Activated CD4-positive, alpha-beta T cell treated with anti-CD3 and anti-CD28 coated beads, Interleukin-2, Interleukin-6, amounts not matched to agents 100 ng/mL and 50 ng/mL, durations not matched to agents 16 hours and 8 hours (primary cell): ENCODE data around the gene JARID2.

Experiments used
- DNase-seq: peaks from one replicate; pipeline ENCODE4 v3.0.0-alpha.2; 2020

JARID2 gene

DNA sequence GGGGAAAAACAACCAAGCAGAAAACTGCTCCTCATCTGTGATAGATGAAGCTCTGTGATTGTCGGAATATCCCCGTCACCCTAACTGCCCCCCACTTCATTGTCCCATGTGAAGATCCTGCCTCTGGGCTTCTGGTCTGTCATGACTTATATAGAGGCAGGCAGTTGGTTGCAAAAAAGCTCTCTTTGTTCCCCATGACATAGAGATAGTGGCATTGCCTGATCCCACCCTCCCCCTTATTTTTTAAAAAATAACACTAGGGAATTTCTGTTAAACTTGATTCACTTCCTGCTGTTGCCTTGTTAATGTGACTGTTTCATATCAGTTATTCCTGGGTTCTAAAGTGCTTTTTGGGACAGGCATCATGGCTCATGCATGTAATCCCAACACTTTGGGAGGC is 203.1 kb downstream of the JARID2 start:
- DNase-seq, result no peak

DNA sequence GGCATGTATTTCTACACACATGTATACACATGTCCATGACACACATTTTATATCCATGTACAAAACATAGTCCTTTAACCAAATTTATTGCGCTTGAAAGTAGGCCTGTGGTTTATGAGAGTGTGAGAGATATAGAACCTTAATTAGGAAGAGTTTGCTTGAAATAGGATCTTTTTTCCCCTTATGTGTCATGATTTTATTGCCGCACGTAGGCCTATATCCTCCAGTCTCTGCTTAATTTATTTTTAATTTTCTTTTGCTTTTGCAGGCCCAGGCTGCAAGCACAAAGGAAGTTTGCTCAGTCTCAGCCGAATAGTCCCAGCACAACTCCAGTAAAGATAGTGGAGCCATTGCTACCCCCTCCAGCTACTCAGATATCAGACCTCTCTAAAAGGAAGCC is 205.9 kb downstream of the JARID2 start:
- no peak for DNase-seq

DNA sequence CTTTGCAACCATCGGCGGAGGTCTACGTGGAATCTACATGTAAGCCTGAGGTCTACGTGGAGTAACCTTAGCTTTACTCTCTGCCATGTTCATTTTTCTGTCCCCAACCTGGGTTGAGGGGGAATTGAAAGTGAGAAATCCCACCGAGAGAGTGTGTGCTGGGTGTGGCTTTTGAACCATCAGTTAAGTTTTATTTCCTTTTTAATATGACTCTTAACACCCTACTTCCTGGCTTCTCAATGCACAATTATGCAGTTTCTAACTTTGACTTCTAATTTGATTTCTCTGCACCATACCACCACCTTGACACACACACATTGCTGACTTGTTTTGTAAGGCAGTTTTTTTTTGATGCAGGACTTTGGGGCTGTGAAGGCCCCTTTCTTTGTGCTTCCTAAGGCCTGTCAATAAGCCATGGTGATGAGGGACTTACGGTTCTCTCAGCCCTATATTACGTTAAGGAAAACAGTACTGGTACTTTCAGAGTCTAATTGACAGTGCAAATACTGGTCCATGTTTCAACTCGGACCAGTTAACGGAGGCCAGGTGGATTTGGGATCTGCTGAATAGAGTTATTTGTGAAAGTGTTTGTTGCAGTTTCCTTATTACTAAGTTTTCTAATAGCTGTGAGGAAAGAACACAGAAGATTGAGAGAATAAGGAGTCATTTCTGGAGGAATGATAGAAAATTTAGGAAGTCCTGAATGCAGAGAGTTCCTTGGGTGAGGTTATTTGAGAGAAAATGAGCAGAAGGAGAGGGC is 206.5 kb downstream of the JARID2 start:
- DNase-seq, result no peak

DNA sequence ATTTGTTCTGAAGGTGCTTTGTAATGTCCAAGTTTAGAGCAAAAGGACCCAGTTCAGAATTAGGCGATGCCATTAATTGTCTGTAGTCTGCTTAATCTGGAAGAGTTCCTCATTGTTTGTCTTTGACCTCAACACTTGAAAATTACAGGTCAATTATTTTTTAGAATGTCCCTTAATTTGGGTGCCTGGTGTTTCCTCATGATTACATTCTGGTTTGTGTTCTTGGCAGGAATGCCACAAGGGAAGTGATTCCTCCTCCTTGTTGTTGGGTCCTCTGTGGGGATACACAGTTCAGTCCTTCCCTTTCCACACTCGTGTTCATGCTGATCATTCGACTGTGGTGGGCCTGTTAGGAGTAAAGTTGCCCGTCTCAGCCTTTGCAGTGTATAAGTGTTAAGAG is 207.3 kb downstream of the JARID2 start:
- DNase-seq, result no peak

DNA sequence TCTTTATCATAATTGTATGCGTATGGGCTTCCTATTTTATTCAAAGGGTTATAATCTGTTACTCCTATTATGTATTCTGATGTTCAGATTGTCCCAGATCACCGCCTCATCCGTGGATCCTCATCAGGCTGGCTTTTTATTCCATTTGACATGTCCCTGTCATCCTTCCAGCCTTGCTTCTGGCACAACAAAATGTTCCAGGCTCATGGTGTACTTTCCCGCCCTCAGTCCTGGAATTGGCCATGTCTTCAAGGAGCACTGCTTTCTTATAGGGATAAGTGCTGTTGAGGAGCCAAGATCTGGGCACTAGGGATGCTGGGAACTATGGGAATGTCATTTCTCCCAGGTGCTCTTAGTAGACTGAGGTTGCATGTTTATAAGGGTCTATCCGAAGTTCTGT is 207.8 kb downstream of the JARID2 start:
- no peak for DNase-seq

DNA sequence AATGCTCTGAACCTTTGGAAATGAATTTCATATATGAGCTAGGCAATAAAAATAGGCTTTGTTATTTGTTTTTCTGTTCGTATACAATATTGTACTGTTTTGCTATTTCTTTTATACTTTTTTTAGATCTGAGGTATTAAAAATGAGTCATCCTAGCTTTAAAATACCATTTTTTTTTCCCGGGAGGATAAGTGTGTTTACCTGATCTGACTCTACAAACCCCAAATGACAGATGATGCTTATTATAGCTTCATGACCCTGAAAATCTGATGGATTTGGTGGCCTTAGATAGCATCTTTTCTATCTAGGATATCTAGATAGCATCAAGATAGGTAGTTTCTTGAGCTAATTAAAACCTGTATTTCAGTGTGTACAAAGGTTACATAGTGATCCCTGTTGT is 210.6 kb downstream of the JARID2 start:
- no peak for DNase-seq

DNA sequence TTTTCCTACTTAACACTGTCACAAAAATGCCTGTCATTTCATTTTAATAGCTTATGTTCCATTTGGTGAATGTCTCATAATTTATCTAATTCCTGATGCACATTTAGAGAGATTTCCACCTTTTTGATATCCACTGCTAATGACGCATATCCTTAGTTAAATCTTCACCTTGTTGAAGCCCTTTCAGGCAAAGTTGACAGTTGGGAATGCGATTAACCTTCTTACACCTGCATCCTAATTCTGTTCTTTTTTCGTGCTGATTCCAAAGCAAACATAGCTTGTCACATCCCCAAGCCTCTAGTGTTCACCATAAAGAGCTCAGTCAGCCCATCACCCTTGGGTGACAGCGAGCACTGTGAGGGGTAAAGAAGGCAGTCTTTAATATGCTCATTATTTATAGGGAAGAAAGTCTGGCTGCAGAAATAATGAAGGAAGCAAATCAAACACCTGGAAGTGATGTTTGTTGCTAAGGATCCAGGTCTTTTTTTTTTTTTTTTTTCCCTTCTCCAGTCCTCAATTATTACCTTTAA is 211.3 kb downstream of the JARID2 start:
- no peak for DNase-seq

DNA sequence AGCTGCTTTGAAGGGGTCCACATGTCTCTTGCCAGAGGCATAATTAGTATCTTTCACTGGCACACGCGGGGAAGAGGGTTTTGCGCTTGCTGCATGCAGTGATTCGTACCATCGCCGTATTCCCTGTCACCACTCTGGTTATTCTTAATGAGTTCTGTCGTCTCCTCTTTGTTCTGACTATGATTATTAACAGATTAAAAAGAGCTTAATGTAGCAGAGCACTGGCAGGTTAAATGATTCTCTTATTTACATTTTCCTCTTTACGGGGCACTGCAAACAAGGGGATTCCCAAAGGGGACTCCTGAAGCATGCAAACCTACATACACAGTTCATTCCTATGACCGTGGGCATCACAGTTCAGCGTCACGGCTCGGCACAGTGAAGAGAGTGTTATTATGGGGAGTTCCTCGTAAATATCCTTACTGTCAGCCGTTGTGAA is 212.2 kb downstream of the JARID2 start:
- DNase-seq, result no peak

DNA sequence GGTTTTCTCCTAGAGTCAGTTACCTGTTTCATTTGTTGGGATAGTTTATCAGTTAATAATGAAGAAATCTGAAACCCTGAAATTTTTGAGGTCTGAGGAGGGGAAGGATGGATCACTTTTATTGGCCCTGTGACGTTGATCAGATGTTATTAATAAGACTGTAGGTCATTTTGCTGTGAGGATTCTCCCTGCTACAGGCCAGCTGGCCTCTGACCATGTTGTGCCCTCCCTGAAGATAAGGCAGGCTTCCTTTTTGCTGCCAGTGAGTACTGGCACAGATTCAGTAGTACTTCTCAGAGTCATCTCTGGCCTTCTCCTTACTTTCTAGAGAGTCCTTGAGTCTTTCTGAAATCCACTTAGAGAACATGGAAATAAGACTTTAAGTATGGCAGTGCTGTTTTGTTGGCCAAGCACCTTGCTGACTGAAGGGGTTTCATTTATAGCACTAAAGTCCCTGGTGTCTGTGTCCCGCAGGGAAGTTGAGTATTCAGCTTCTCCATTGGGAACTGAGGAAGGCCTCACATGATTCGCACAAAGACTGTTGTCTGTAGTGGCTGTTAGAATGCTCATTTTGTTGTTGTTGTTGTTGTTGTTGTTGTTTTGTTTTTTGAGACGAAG is 214.3 kb downstream of the JARID2 start:
- no peak for DNase-seq

DNA sequence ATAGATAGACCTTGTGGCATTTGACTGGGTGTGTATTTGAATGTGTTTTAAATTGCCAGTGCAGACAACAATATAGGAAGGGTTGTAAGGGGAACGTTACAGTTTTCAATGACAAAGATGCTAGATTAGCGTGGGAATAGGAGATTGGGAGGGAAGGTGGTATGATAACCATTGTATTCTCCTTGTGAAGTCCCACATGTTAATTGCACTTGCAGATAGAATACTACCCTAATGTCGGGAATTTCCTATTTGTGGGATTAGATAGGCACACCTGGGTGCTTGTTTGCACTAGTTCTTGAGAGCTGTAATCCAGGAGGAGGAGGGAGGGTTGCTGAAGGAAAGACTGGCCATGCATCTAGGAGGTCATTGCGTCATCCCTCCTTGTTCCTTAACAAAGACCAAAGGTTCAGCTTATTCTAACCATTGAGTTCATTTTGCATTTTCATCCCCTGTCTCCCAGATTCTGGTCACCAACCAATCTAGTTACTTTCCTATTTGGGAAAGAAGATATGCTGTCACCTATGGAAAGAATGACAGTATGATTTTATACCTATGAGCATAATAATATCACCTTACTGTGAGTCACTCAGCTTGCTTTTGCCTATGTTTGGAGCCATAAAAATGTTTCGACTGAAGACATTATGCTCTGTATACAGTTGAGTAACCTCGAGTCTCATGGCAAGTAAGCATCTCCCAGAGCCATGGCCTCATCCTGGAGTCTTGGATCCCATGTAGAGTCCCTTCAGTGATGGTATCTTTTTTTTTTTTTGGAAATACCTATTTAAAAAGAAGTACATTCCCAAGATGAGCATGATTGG is 215.5 kb downstream of the JARID2 start:
- DNase-seq, result no peak

DNA sequence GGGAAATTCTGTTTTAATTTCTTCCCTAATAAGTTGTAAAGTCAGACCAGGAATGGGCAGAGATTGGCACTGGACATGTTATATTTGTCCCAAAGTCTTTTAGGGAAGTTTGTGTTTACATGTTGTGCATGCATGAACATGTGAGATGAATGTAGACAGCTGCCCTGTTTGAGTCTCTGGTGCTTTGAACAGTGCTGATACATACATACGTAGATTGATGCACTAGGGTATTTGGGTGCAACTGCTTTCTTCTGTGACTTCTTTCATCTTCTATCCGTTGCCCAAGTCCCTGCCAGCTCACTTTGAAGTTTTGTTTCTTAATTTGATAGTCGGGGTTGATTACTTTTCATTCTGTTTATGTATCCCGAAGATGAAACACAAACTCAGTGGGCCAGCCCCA is 216.4 kb downstream of the JARID2 start:
- DNase-seq, result no peak

DNA sequence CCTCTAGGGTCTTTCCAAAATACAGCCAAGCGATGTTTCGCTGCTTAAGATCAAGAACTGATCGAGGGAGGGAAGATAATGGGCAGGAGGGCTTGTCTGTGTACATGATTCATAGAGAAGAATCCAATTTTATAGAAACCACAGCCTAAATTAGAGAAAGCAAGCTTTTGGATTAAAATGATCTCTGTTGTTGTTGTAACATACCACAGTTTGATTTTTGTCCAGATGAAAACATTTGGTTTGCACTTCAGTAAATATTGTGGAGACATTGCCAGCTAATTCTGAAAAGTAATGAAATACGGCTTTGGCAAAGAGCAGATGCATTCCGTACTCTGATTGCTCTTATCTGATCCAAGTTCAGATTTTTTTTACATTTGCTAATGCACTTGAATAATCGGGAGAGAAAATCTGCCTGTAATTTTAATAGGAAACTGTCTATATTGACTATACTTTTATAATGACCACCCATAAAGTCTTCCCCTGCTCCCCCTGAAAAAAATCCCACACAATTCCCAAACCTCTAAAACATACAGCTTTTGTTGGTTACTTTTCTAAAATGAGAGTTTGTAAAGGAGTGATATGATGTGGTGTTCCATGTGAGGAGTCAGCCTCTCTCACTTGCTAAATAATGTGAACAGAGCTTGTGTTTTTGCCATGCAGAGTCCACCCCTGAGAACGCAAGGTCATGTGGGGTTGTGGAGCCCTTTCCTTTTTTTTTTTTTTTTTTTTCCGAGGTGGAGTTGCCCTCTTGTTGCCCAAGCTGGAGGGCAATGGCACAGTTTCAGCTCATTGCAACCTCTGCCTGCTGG is 217.1 kb downstream of the JARID2 start:
- no peak for DNase-seq

DNA sequence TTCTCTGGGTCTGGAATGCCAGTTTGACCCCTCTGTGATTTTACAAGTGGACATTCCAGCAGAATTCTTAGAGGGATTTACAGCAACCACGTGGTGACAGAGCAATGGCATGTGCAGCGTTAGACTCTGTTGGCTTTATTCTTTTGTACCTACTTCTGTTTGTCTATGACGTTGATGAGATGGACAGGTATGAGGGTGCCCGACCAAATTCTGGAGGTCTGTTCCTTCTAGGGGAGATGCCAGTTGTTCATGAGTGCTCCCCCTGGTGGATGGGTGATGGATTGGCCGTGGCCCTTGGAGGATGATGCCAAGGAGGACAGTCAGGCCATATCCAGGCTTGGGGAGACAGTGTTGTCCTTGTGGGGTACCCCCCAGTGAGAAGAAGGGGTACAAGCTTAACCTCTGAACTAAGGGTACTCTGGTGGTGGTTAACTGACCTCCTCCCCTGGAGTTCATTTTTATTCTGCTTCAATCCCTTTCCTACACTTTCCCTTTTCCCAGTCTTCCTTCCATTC is 218.4 kb downstream of the JARID2 start:
- DNase-seq, result peak; percentile 68

DNA sequence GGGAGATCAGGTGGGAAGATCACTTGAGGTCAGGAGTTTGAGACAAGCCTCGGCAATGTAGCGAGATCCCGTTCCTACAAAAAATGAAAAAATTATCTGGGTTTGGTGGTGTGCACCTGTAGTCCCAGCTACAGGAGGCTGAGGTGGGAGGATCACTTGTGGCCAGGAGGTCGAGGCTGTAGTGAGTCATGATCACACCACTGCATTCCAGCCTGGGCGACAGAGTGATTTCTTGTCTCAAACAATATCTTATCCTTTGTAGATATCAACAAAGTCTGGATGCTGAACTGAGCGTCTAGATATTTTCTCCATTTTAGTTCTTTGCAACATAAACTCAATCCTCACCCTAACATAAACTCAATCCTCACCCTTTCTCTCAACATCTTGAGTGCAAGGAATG is 219.3 kb downstream of the JARID2 start:
- no peak for DNase-seq

DNA sequence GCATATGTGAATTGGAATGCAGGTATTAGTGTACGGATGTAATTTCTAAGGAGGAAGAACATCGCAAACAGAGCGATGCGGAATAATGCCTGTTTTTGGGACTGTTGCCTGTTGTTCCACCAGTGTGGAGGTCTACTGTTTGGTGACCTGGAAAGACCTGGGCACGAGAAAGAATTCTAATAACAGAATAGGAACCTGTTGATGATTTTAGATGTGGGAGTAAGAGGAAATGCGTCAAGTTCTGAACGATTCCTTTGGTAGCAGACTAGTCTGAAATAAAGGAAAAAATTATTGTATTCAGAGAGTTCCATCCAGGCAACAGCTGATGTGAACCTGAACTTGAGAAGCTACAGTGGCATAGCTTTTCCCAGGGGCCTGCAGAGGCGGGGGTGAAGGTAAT is 224.9 kb downstream of the JARID2 start:
- DNase-seq, result no peak

DNA sequence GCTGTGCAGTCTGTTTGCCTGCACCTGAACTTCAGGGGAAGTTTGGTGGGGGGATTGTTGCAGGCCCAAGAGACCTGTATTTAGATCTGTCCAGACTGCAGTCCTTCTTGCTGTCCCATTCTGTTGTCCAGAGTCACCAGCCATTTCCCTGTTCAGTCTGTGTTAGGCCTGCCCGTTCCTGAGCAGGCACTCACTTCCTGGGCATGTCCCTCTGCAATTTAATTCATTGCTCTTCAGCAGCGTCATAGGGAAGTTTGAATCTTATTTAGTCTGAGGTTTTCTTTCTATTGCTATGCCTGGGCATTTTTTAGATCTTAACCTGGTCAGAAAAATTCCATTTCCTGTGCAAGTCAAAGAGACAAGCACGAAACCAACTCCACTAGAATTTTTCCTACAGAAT is 226.8 kb downstream of the JARID2 start:
- no peak for DNase-seq

DNA sequence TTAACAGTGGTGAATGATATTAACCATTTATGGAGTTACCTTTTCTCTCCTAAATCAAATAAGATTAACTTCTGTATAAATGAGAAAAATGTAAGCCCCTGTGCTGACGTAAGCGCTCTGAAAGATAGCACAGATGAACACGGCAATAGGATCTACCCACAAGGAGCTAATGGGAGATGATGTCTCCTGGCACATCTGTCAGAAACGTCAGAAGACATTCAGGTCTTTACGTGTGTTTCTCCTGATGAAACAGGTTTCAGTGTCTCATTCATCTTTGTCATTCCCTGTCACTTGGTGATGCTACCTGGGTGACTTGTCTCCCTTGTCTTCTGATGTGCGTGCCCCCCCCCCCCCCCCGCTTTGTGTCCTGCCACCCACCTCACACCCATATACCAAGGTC is 227.3 kb downstream of the JARID2 start:
- no peak for DNase-seq

DNA sequence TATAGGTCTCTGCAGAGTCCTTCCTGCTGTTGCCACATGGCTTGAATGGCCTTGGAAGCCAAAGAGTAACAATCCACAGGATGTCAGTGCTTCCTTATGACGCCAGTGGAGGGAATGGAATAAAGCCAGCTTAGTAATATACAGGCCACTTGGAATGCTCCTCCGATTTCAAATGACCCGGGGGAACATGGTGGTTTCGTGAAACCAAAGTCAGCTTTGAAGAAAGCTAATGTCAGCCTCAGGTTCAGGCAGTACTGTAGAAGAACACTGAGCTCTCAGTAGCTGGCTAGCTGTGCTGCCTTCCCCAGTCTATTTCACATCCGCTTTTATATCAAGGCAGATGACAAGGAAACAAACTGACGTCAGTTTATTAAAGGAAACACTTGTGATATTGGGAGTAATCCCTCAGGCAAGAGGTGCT is 227.9 kb downstream of the JARID2 start:
- DNase-seq, result no peak

DNA sequence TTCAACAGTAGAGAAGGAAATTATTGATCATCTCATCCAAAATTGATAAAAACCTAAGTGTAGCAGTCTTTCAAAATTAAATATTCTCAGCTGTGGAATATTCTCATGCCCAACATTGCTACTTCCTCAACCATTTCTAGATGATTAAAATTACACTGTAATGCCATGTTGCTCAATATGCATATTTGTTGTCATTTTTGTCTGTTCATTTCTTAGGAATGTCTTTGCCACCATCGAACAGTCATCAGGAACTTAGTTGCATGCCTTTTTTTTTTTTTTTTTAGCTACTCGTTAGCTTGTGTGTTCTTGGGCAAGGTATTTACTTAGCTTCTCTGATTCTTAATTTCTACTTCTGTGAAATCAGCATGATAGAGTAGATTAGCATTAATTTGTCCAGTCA is 228.3 kb downstream of the JARID2 start:
- DNase-seq, result no peak

DNA sequence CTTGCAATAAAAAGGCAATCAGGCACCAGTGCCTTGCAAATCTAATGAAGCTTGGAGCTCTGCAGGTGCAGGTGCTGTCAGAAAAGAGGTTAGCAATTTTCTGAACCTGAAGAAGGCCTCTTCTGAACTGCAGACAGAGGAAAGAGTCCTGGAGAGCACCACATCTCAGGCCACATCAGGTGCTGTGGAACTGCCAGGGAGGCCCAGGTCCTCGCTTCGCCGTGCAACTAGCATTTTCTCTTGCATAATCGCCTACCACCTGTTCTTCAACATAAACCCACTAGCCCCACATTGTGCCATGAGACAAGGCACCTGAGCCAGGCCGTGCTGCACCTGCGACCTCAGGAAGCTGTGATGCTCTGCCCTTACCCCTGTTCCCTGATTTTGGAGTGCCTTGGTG is 229.4 kb downstream of the JARID2 start:
- DNase-seq, result no peak

DNA sequence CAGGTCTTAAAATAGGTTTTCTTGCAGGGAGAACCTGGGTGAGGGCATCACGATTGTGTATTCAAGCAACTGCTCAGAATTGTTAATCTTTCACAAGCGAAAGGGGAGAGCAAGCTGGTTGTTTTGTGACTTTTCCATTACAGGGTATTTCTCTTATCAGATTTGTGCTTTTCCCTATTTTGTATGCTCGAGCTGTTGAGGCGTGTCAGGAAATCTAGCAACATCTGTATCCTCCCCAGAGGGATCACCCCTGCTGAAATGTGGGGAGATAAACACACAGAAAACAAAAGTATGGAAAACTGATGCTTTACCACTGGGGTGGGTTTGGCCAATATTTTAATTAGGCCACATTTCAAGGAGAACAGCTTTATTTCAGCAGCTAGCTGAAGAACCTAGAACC is 230.0 kb downstream of the JARID2 start:
- DNase-seq, result no peak

DNA sequence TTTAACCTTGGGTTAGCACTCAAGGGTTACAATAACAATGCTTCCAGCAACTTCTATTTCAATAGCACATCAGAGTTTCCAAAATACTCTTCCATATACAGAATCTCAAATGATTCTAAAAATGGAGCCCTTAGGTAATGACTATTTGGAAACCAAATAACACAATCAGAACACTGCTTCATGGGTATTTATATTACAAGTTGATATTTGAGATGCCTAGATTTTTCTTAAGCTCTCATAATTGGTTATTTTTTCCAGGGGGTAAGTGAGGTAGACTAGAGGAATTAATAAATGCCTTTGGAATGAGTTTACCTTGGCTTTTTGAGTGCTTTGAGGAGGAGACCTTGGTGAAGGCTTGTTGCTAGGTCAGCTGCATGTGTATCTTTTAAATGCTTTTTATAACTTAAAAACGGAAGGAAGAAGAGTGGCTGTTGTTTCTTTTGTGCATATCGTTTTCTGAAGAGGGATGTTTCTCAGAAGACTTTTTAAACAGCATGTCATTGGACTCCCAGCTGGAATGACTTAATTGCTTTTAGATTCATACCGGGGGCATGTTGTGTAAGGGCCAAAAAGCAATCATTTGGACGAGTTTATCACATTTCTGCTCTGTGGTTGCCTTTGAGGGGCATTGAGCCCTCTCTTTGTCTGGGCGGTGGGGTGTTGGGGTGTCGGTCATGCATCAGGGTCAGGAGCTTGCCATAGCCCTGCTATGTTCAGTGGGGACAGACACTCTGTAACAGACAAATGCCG is 230.9 kb downstream of the JARID2 start:
- DNase-seq, result no peak
